GM12864 (cell line): ENCODE data around the gene POU3F1.

Experiments used
- DNase-seq: peaks from one replicate; pipeline ENCODE4 v3.0.0-alpha.2; 2011; ENCODE audit warnings: low read depth
- H3K4me3 ChIP-seq: 2 replicates; pipeline ENCODE4 v1.5.1; 2011; ENCODE audit warnings: mild to moderate bottlenecking, low read depth, low read length, control low read depth
- TF ChIP-seq, protein P1 (sequence below): IDR thresholded peaks from 2 replicates; pipeline ENCODE4 v1.5.1; 2011; ENCODE audit warnings: low read depth, mild to moderate bottlenecking, moderate library complexity, low read length, control low read depth, inconsistent platforms; ENCODE audit errors: missing control alignments

Gene POU3F1

DNA sequence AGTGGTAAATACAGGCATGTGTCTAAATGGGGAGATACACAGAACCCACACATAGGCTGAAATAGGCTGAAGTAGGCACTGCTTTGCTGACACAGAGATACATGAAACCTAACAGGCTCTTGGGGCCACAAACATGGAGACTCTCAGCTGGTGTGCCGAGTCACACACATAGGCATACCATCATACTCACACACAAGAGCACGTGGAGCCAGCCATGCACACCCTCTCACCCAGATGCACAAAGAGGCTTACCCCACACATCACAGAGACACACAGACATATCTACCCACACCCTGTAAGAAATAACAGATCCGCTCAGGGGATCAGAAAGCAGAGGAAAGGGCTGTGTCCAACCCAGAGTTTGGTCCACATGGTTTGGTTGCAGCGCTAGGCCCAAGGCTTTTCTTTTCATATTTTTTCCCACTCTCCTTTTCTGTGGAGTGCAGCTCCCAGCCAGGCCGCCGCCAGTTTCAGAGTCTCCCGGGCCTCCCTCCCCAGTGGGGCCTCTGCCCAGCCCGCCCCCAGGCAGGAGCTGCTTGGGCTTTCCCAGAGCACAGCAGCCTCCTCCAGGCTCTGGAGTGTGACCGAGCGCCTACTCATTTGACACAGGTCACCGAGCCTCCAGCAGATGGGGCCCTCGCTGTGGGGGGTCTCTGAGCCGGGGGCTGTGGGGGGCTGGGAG, 3.9 kb upstream of the POU3F1 start:
- DNase-seq, result no peak
- TF ChIP-seq, protein P1, sequence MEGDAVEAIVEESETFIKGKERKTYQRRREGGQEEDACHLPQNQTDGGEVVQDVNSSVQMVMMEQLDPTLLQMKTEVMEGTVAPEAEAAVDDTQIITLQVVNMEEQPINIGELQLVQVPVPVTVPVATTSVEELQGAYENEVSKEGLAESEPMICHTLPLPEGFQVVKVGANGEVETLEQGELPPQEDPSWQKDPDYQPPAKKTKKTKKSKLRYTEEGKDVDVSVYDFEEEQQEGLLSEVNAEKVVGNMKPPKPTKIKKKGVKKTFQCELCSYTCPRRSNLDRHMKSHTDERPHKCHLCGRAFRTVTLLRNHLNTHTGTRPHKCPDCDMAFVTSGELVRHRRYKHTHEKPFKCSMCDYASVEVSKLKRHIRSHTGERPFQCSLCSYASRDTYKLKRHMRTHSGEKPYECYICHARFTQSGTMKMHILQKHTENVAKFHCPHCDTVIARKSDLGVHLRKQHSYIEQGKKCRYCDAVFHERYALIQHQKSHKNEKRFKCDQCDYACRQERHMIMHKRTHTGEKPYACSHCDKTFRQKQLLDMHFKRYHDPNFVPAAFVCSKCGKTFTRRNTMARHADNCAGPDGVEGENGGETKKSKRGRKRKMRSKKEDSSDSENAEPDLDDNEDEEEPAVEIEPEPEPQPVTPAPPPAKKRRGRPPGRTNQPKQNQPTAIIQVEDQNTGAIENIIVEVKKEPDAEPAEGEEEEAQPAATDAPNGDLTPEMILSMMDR, result no peak

DNA sequence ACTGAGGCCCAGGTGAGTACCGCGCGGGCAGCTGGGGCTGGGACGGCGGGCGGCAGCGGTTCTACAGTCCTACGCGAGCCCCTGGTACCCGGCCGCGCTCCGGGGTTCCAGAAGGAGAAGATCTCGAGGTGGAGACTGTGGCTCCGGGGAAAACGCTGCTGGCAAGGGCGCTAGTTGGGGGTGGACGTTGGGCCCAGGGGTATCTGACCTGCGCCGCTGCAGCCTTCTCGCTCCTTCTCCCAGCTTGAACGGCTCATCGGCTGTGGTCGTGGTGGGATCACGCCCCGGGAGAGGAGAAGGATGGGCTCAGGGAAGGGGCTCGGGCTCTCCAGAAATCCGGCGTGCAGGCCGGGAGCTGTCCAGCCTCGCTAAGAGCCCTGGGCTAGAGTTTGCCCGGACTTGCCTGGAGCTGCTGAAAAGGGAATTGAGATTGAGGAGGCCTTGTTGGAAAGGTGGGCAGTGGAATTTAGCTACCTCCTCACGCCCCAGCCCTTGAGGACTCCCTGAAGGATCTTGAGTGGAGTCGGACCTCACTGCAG, 1.1 kb upstream of the POU3F1 start:
- peak overlapping the region; percentile 56 for H3K4me3 ChIP-seq
- TF ChIP-seq, protein P1, result no peak
- DNase-seq, result no peak

More for the DNA sequence above, 3.9 kb upstream of the POU3F1 start:
- H3K4me3 ChIP-seq, result no peak overlapping the region

DNA sequence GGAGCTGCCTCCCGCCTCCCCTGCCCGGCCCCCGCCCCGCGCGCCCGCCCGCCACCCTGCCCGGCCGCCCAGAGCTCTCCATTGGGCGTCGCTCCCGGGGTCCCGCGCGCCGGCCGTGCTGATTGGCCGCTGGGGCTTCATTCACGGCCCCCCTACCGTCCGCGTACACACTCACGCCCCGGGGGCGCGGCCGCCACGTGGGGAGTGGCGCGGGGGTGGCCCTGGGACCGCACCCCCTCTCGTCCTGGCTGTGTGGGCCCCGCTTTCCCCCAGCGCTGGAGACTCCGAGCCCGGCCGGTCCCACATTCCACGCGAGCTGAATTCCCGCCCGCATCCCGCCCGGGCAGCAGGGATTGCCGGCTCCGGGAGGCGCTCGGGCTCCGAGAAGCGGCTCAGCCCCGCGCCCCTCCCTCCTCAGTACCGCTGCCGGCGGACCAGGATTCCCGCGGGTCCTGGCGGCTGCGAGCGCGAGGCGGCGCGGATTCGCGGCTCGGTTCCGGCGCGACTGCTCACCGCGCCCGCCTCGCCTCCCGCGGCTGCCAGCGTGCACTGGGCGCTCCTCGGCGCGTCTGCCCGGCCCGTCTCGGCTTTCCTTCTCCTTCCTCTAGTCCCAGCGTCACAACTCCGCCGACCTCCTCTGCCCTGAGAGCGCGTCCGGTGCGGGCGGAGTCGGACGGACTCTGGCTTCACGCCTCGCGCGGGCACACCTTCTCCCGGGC, 450 bp upstream of the POU3F1 start:
- TF ChIP-seq, protein P1, result no peak
- DNase-seq, result peak; percentile 22
- H3K4me3 ChIP-seq, result peak overlapping the region; percentile 56

DNA sequence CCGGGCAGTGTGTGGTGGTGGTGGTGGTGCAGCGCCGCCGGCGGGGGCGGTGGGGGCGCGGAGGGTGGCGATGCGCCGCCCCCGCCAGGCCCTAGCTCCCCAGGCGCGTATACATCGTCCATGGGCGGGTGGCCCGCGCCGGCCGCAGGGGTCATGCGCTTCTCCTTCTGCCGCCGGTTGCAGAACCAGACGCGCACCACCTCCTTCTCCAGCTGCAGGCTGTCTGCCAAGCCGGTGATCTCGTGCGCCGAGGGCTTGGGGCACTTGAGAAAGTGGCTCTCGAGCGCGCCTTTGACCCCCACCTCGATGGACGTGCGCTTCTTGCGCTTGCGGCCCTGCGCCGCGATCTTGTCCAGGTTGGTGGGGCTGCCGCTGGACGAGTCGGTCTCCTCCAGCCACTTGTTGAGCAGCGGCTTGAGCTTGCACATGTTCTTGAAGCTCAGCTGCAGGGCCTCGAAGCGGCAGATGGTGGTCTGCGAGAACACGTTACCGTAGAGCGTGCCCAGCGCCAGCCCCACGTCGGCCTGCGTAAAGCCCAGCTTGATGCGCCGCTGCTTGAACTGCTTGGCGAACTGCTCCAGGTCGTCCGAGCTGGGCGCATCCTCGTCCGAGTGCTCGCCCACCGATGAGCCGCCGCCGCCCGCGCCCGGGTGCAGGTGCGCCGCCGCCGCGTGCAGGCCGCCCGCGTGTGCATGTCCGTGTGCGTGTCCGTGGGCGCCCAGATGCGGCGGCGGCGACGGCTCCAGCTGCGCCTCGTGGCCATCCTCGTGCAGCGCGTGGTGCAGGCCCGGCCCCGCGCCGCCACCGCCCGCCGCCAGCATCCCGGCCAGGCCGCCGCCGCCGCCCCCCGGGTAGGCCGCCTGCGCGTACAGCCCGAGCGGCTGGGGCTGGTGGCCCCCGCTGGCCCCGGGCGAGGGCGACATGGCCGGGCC, 926 bp downstream of the POU3F1 start:
- DNase-seq, result no peak
- H3K4me3 ChIP-seq, result peak overlapping the region; percentile 6; the same call in 1 of the 2 replicates
- TF ChIP-seq, protein P1, result no peak

DNA sequence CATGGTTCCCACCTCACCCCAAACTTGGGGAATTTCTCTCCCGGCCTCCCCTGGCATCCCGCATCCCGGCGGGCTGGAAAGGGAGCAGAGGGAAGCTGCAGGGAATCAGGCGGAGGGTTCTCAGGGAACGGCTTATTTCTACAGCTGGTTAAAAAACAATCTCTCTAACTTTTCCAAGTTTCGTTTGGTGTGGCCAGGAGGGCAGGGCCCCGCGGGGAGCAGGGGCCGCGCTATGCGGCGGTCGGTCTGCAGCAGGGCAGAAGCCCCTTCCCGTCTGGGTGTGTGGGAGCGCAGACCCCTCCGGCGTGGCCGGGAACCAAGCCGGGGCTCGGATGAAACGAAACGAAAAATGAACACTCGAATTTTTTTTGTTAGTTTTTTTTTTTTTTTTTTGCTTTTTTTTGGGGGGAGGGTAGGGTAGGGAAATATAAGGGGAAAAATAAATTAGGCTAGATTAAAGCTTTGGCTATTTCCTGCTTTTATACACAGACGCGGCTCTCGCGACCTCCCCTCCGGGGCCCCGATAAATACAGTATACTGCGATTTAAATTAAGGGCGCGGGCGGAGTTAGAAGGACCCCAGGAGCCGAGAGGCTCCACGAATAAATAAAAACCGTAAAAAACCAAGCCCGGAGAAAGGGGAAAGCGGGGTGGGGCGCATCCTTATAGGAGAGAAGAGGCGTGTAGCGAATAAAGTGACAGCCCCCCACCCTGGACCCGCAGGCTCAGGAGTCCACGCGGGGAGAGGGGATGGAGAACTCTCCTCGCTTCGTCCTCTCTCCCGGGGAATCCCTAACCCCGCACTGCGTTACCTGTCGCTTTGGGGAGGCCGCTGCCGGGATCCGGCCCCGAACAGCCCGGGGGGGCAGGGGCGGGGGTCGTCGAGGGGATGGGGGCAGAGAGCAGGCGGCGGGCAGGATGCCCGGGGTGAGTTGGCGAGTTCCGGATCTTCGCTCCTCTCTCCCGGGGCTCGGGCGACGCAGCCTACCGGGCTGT, 2.1 kb downstream of the POU3F1 start:
- H3K4me3 ChIP-seq, result peak overlapping the region; percentile 31
- TF ChIP-seq, protein P1, result no peak
- DNase-seq, result no peak
